HepG2 (cell line): Measurements from ENCODE around the gene TK1. TPM values are rescaled to one million over a fixed set of nuclear protein-coding genes. Genes with fewer than 3 reads are reported as not detected.
A peak's percentile ranks its signal among the peaks of the same experiment; 100 is the strongest.

Source experiments
- CENPX ChIP-seq: sonication (generic); formaldehyde crosslinking; IDR thresholded peaks from 2 replicates; pipeline ENCODE4 v1.9.0; 2021; ENCODE audit warnings: mild to moderate bottlenecking, missing genetic modification reagents, moderate library complexity
- ELF3 ChIP-seq: IDR thresholded peaks from 2 replicates; pipeline ENCODE4 v1.6.1; 2016; ENCODE audit warnings: missing genetic modification reagents, missing compliant biosample characterization
- KDM5B ChIP-seq: sonication (generic); formaldehyde crosslinking; IDR thresholded peaks from 2 replicates; pipeline ENCODE4 v1.4.0; 2020; ENCODE audit warnings: missing genetic modification reagents, mild to moderate bottlenecking, borderline replicate concordance
- SALL1 ChIP-seq: sonication (generic); formaldehyde crosslinking; IDR thresholded peaks from 2 replicates; pipeline ENCODE4 v1.8.0; 2022; ENCODE audit warnings: mild to moderate bottlenecking, missing genetic modification reagents
- SSRP1 ChIP-seq: IDR thresholded peaks from 2 replicates; pipeline ENCODE4 v1.6.1; 2016; ENCODE audit warnings: control low read depth
- YEATS2 ChIP-seq: sonication (generic); formaldehyde crosslinking; IDR thresholded peaks from 2 replicates; pipeline ENCODE4 v1.4.0; 2020; ENCODE audit warnings: missing genetic modification reagents, borderline replicate concordance
- YY1 ChIP-seq: IDR thresholded peaks from 2 replicates; pipeline ENCODE4 v1.6.1; 2011; ENCODE audit warnings: low read length, low read depth, moderate library complexity, mild to moderate bottlenecking; ENCODE audit not compliant: insufficient read depth, insufficient replicate concordance
- ZNF256 ChIP-seq: sonication (generic); formaldehyde crosslinking; conservative IDR thresholded peaks from 2 replicates; pipeline ENCODE4 v1.4.0; 2020; ENCODE audit warnings: missing genetic modification reagents
- ZNF282 ChIP-seq: fragments of 450-650 bp; IDR thresholded peaks from 2 replicates; pipeline ENCODE4 v1.6.1; 2018; ENCODE audit not compliant: partially characterized antibody
- ZNF343 ChIP-seq: sonication (generic); formaldehyde crosslinking; IDR thresholded peaks from 2 replicates; pipeline ENCODE4 v1.4.0; 2020; ENCODE audit warnings: mild to moderate bottlenecking, missing genetic modification reagents
- ZNF782 ChIP-seq: sonication (generic); formaldehyde crosslinking; IDR thresholded peaks from 2 replicates; pipeline ENCODE4 v1.4.0; 2020; ENCODE audit warnings: missing genetic modification reagents, mild to moderate bottlenecking, borderline replicate concordance
- ZNF879 ChIP-seq: sonication (generic); formaldehyde crosslinking; IDR thresholded peaks from 2 replicates; pipeline ENCODE4 v1.8.1; 2023; ENCODE audit warnings: missing genetic modification reagents
- polyA plus RNA-seq, 8 experiments: library from polyadenylated mRNA; depleted of rRNA in 3 of 8; stranded (reverse) in 7 of 8; unstranded in 1 of 8; fragments of >200 nt; fragmentation: Illumina TruSeq in 4 of 8; extraction: Trizol in 4 of 8; gene quantifications; 2 replicates each; pipeline versions ENCODE4 v1.2.1 to v1.2.3, GENCODE V29; 2011 to 2016; ENCODE audit warnings: low read depth in 4 of 8, missing spikeins in 1 of 8, mixed read lengths in 1 of 8; ENCODE audit not compliant: insufficient read depth in 1 of 8
- total RNA-seq, 5 experiments: library from RNA; depleted of rRNA; stranded (reverse); fragments of >200 nt; fragmentation: Illumina TruSeq; extraction: Trizol; gene quantifications; 2 replicates each; pipeline ENCODE4 v1.2.3, GENCODE V29; 2016; ENCODE audit warnings: low read depth in 1 of 5
- TF ChIP-seq, protein P1 (sequence below): sonication (generic); formaldehyde crosslinking; IDR thresholded peaks from 2 replicates; pipeline ENCODE4 v1.4.0; 2020; ENCODE audit warnings: missing genetic modification reagents
- TF ChIP-seq, protein P2 (sequence below): sonication (generic); formaldehyde crosslinking; IDR thresholded peaks from 2 replicates; pipeline ENCODE4 v1.4.0; 2020; ENCODE audit warnings: missing genetic modification reagents
- TF ChIP-seq, protein P3 (sequence below): sonication (generic); formaldehyde crosslinking; conservative IDR thresholded peaks from 2 replicates; pipeline ENCODE4 v1.4.0; 2020; ENCODE audit warnings: missing genetic modification reagents
- TF ChIP-seq, protein P4 (sequence below): sonication (generic); formaldehyde crosslinking; IDR thresholded peaks from 2 replicates; pipeline ENCODE4 v1.4.0; 2020; ENCODE audit warnings: mild to moderate bottlenecking, missing genetic modification reagents

Gene TK1
- total and polyA plus RNA-seq, 2 of the 13 experiments (the other 11 are each of a cell fraction or from before 2014, with no cell fraction given) = 45.0 to 96.0 TPM

DNA sequence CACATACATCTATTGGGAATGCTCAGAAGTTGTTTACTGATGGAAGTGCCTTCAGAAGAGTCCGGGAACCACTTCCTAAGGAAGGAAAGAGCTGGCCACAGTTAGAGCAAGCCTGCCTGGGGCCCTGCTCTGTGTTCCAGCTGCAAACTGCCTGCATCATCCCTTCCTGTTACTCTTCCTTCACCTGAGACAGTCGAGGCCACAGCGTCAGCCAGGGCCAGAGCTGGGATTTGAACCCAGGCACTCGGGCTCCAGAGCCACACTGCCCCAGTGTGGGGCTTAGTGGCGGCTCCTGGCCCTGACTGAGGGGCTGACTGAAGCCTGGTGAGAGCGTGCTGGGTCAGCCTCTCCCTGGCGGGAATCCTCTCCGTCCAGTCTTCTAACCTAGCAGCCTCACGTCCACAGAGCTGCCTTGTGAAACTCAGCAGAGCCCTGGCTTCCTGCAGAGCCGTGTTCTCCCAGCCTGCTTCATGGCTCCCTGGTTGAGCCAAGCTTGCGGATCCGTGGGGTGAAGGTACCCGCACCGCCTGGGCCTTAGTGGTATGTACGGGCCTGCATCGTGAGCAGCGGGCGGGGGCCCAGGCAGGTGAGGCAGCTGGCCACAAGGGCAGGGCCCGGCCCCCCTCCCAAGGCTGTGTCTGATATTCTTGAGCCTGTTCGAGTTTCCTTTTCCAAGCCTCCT lies 45.3 kb downstream of the TK1 start (continued):
- TF ChIP-seq ZNF879 (no peak), SALL1 (peak; percentile 27; the same call in 1 of the 2 replicates), ZNF256 (CRISPR knock-in tag) (no peak), YY1 (no peak), ELF3 (CRISPR knock-in tag) (no peak), ZNF343 (CRISPR knock-in tag) (0 out of 2 replicates have a peak, but pooled peaks have one; percentile 65), ZNF782 (peak; percentile 52; the same call in 1 of the 2 replicates), ZNF282 (no peak), SSRP1 (CRISPR knock-in tag) (no peak), YEATS2 (CRISPR knock-in tag) (no peak), CENPX (CRISPR knock-in tag) (no peak), KDM5B (CRISPR knock-in tag) (peak; percentile 44; the same call in 1 of the 2 replicates)
- TF ChIP-seq, protein P1, sequence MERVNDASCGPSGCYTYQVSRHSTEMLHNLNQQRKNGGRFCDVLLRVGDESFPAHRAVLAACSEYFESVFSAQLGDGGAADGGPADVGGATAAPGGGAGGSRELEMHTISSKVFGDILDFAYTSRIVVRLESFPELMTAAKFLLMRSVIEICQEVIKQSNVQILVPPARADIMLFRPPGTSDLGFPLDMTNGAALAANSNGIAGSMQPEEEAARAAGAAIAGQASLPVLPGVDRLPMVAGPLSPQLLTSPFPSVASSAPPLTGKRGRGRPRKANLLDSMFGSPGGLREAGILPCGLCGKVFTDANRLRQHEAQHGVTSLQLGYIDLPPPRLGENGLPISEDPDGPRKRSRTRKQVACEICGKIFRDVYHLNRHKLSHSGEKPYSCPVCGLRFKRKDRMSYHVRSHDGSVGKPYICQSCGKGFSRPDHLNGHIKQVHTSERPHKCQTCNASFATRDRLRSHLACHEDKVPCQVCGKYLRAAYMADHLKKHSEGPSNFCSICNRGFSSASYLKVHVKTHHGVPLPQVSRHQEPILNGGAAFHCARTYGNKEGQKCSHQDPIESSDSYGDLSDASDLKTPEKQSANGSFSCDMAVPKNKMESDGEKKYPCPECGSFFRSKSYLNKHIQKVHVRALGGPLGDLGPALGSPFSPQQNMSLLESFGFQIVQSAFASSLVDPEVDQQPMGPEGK = no peak
- TF ChIP-seq, protein P2, sequence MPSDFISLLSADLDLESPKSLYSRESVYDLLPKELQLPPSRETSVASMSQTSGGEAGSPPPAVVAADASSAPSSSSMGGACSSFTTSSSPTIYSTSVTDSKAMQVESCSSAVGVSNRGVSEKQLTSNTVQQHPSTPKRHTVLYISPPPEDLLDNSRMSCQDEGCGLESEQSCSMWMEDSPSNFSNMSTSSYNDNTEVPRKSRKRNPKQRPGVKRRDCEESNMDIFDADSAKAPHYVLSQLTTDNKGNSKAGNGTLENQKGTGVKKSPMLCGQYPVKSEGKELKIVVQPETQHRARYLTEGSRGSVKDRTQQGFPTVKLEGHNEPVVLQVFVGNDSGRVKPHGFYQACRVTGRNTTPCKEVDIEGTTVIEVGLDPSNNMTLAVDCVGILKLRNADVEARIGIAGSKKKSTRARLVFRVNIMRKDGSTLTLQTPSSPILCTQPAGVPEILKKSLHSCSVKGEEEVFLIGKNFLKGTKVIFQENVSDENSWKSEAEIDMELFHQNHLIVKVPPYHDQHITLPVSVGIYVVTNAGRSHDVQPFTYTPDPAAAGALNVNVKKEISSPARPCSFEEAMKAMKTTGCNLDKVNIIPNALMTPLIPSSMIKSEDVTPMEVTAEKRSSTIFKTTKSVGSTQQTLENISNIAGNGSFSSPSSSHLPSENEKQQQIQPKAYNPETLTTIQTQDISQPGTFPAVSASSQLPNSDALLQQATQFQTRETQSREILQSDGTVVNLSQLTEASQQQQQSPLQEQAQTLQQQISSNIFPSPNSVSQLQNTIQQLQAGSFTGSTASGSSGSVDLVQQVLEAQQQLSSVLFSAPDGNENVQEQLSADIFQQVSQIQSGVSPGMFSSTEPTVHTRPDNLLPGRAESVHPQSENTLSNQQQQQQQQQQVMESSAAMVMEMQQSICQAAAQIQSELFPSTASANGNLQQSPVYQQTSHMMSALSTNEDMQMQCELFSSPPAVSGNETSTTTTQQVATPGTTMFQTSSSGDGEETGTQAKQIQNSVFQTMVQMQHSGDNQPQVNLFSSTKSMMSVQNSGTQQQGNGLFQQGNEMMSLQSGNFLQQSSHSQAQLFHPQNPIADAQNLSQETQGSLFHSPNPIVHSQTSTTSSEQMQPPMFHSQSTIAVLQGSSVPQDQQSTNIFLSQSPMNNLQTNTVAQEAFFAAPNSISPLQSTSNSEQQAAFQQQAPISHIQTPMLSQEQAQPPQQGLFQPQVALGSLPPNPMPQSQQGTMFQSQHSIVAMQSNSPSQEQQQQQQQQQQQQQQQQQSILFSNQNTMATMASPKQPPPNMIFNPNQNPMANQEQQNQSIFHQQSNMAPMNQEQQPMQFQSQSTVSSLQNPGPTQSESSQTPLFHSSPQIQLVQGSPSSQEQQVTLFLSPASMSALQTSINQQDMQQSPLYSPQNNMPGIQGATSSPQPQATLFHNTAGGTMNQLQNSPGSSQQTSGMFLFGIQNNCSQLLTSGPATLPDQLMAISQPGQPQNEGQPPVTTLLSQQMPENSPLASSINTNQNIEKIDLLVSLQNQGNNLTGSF (CRISPR knock-in tag) = no peak
- TF ChIP-seq, protein P3, sequence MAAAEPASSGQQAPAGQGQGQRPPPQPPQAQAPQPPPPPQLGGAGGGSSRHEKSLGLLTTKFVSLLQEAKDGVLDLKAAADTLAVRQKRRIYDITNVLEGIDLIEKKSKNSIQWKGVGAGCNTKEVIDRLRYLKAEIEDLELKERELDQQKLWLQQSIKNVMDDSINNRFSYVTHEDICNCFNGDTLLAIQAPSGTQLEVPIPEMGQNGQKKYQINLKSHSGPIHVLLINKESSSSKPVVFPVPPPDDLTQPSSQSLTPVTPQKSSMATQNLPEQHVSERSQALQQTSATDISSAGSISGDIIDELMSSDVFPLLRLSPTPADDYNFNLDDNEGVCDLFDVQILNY (CRISPR knock-in tag) = 0 out of 2 replicates have a peak, but pooled peaks have one; percentile 28
- TF ChIP-seq, protein P4, sequence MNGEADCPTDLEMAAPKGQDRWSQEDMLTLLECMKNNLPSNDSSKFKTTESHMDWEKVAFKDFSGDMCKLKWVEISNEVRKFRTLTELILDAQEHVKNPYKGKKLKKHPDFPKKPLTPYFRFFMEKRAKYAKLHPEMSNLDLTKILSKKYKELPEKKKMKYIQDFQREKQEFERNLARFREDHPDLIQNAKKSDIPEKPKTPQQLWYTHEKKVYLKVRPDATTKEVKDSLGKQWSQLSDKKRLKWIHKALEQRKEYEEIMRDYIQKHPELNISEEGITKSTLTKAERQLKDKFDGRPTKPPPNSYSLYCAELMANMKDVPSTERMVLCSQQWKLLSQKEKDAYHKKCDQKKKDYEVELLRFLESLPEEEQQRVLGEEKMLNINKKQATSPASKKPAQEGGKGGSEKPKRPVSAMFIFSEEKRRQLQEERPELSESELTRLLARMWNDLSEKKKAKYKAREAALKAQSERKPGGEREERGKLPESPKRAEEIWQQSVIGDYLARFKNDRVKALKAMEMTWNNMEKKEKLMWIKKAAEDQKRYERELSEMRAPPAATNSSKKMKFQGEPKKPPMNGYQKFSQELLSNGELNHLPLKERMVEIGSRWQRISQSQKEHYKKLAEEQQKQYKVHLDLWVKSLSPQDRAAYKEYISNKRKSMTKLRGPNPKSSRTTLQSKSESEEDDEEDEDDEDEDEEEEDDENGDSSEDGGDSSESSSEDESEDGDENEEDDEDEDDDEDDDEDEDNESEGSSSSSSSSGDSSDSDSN = peak; percentile 26; the same call in 1 of the 2 replicates
